ENCODE results near the gene GAREM2. TPM values are rescaled to one million over a fixed set of nuclear protein-coding genes. Genes with fewer than 3 reads are reported as not detected.

The GAREM2 gene
- total RNA-seq, 4 donors from 2014 or later, result 0.25 to 1.8 (median 0.74) TPM

DNA sequence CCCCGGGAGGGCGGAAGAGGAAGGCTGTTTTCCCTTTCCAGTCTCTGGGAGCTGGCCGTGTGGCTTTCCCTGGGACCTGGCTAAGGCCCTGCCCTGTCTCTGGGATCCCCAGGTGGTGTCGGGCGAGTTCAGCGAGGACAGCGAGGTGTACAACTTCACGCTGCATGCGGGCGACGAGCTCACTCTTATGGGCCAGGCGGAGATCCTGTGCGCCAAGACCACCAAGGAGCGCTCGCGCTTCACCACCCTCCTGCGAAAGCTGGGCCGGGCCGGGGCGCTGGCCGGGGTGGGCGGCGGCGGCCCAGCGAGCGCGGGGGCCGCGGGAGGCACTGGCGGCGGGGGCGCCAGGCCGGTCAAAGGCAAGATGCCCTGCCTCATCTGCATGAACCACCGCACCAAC lies 11.2 kb downstream of the GAREM2 start:
- peaks cover 4 to 5% of the 10 kb centered on the region in 2 donors for H3K4me1 ChIP-seq
- intact Hi-C loops (cut with DNase I; ENCODE audit: low total_unique reads) (loop anchor here (2.0 to 5.0 kb wide), 2 partner anchors 147 to 307 kb away; partner anchors contain the start of gene ASXL2), in situ Hi-C loops (cut with MboI; ENCODE audit: low sequenced_read_pairs in 4 of 4) (loop anchor here in 1 of 4 donors (10.0 kb wide), 1 partner anchor 151 kb away; no protein-coding TSS in a partner anchor)
- H3K27me3 ChIP-seq, result no peaks in the 10 kb centered on the region
- no peak overlapping the region for H3K27ac ChIP-seq
- DNase-seq (no peak), ATAC-seq (no peak)
- no peaks in the 10 kb centered on the region for H3K36me3 ChIP-seq
- peak overlapping the region; percentile 52 to 62 (median 59) for H3K4me3 ChIP-seq
- H3K9me3 ChIP-seq, result no peaks in the 10 kb centered on the region
- TF ChIP-seq CTCF (IDR thresholded peaks at IDR 0.05 in 4 of 5, conservative IDR thresholded peaks at IDR 0.05 in 1 of 5), result no peak
- TF ChIP-seq POLR2A (IDR thresholded peaks at IDR 0.05), result no peak

GRCh38 chr2:26184555-26185303 lies 11.8 kb downstream of the GAREM2 start:
- DNase-seq (peak in 1 of 2 donors; percentile 71), ATAC-seq (peak; percentile 75 to 80)
- intact Hi-C loops (cut with DNase I; ENCODE audit: low total_unique reads) (loop anchor here (2.0 to 5.0 kb wide), 2 partner anchors 146 to 307 kb away; partner anchors contain the start of gene ASXL2), in situ Hi-C loops (cut with MboI; ENCODE audit: low sequenced_read_pairs in 4 of 4) (loop anchor here in 1 of 4 donors (10.0 kb wide), 1 partner anchor 150 kb away; no protein-coding TSS in a partner anchor)
- H3K4me3 ChIP-seq, result peak overlapping the region; percentile 59 to 67 (median 60)
- TF ChIP-seq POLR2A (IDR thresholded peaks at IDR 0.05), result no peak
- peak; percentile 42 to 73 (median 59) for TF ChIP-seq CTCF (IDR thresholded peaks at IDR 0.05 in 4 of 5, conservative IDR thresholded peaks at IDR 0.05 in 1 of 5)
- H3K27ac ChIP-seq, result peak overlapping the region; percentile 28 to 72 (median 41)
- no peaks in the 10 kb centered on the region for H3K9me3 ChIP-seq
- H3K27me3 ChIP-seq, result no peaks in the 10 kb centered on the region
- no peaks in the 10 kb centered on the region for H3K36me3 ChIP-seq
- no peaks in the 10 kb centered on the region for H3K4me1 ChIP-seq

- DNase-seq (no peak), ATAC-seq (peak; percentile 1 to 12)
- Histone ChIP-seq H3K27me3 (no peaks in the 10 kb centered on the region), H3K4me1 (no peaks in the 10 kb centered on the region), H3K9me3 (no peaks in the 10 kb centered on the region), H3K27ac (peak overlapping the region; percentile 28 to 72 (median 41)), H3K4me3 (peak overlapping the region; percentile 58 to 67 (median 59)), H3K36me3 (peaks cover 0 to 3% of the 10 kb centered on the region in 2 donors)
- TF ChIP-seq POLR2A (IDR thresholded peaks at IDR 0.05), result no peak
- no peak for TF ChIP-seq CTCF (IDR thresholded peaks at IDR 0.05 in 4 of 5, conservative IDR thresholded peaks at IDR 0.05 in 1 of 5)
- in situ Hi-C loops (cut with MboI; ENCODE audit: low sequenced_read_pairs in 4 of 4), result loop anchor here in 1 of 4 donors (10.0 kb wide), 1 partner anchor 149 kb away; no protein-coding TSS in a partner anchor
- intact Hi-C loops (cut with DNase I; ENCODE audit: low total_unique reads), result loop anchor here (2.0 kb wide), 1 partner anchor 145 kb away; no protein-coding TSS in a partner anchor
These were observed 12.5 kb downstream of the GAREM2 start for GRCh38 chr2:26185304-26185928.

DNA sequence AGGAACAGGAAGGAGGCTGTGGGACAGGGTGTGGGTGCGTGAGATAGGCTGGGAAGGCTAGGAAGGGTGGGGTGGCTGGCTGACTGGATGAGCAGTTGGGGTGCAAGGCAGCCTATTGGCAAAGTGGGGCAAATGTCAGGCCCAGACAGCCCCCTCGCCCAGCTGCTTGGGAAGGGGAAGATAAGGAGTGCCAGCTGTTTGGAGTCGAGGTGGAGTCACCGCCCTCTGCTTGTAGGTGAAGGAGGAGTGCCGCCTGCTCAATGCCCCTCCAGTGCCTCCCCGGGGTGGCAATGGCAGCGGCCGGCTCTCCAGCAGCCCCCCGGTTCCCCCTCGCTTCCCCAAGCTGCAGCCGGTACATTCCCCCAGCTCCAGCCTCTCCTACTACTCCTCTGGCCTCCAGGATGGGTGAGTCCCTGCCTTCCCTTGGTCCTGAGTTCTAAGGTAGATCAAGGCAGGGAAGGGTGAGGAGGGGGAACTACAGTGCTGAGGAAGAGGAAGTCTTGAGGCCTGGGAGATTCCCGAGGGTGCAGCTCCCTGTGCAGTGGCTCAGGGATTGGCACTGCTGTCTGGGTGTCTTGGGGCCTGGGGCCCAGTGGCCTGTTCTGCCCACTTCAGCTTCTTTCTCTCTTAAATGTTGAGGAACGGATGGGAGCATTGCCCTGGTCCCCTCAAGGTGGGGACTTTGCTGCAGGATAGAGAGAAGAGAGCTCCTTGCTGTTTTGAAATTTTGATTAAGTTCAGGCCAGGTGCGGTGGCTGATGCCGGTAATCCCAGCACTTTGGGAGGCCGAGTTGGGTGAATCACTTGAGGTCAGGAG lies 13.3 kb downstream of the GAREM2 start:
- Histone ChIP-seq H3K27ac (peak overlapping the region in 1 of 4 donors; percentile 72), H3K4me1 (no peaks in the 10 kb centered on the region), H3K9me3 (no peaks in the 10 kb centered on the region), H3K4me3 (peak overlapping the region in 1 of 4 donors; percentile 67), H3K27me3 (no peaks in the 10 kb centered on the region), H3K36me3 (peaks cover 0 to 10% of the 10 kb centered on the region in 2 donors)
- TF ChIP-seq CTCF (IDR thresholded peaks at IDR 0.05 in 4 of 5, conservative IDR thresholded peaks at IDR 0.05 in 1 of 5), result no peak
- TF ChIP-seq POLR2A (IDR thresholded peaks at IDR 0.05), result no peak
- no peak for DNase-seq
- intact Hi-C loops (cut with DNase I; ENCODE audit: low total_unique reads) (loop anchor here (2.0 kb wide), 1 partner anchor 145 kb away; no protein-coding TSS in a partner anchor), in situ Hi-C loops (cut with MboI; ENCODE audit: low sequenced_read_pairs in 4 of 4) (loop anchor here in 1 of 4 donors (10.0 kb wide), 1 partner anchor 149 kb away; no protein-coding TSS in a partner anchor)
- ATAC-seq, result no peak

All from gastrocnemius medialis (tissue), 4 donors.